OCI-LY3 (cell line): ENCODE results near the gene MUC5B.

Experiments used
- EZH2phosphoT487 ChIP-seq: fragments of 200-600 bp; shearing (Covaris generic); IDR thresholded peaks from 2 replicates; pipeline ENCODE4 v1.6.1; 2018; ENCODE audit warnings: antibody characterized with exemption, mixed run types, low read depth
- TF ChIP-seq, protein P1 (sequence below): fragments of 200-600, 300-600 bp; sonication (generic); IDR thresholded peaks from 2 replicates; pipeline ENCODE4 v1.5.1; 2014; ENCODE audit warnings: antibody characterized with exemption, low read length, low read depth

- TF ChIP-seq, protein P1, sequence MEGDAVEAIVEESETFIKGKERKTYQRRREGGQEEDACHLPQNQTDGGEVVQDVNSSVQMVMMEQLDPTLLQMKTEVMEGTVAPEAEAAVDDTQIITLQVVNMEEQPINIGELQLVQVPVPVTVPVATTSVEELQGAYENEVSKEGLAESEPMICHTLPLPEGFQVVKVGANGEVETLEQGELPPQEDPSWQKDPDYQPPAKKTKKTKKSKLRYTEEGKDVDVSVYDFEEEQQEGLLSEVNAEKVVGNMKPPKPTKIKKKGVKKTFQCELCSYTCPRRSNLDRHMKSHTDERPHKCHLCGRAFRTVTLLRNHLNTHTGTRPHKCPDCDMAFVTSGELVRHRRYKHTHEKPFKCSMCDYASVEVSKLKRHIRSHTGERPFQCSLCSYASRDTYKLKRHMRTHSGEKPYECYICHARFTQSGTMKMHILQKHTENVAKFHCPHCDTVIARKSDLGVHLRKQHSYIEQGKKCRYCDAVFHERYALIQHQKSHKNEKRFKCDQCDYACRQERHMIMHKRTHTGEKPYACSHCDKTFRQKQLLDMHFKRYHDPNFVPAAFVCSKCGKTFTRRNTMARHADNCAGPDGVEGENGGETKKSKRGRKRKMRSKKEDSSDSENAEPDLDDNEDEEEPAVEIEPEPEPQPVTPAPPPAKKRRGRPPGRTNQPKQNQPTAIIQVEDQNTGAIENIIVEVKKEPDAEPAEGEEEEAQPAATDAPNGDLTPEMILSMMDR, result no peak
- TF ChIP-seq EZH2phosphoT487, result no peak
Observed at GRCh38 chr11:1199751-1200610, 22.9 kb upstream of the MUC5B start.
